DND-41 (cell line): Measurements from ENCODE around the gene MACO1.

ENCODE experiments used
- CTCF ChIP-seq: IDR thresholded peaks from 2 replicates; pipeline ENCODE4 v1.5.1; 2012; ENCODE audit warnings: borderline replicate concordance, low read length, moderate library complexity, mild to moderate bottlenecking; ENCODE audit not compliant: poor library complexity, severe bottlenecking; ENCODE audit errors: extremely low read depth
- EZH2 ChIP-seq: IDR thresholded peaks from 3 replicates; pipeline ENCODE4 v1.6.1; 2012; ENCODE audit warnings: borderline replicate concordance, low read depth, mild to moderate bottlenecking, moderate library complexity, low read length, inconsistent platforms; ENCODE audit not compliant: severe bottlenecking

- no peak for TF ChIP-seq CTCF
- TF ChIP-seq EZH2: no peak
These were observed 55.1 kb downstream of the MACO1 start for GRCh38 chr1:25485536-25486411.
